Measurements from ENCODE around the gene NAA40.

Gene NAA40

DNA sequence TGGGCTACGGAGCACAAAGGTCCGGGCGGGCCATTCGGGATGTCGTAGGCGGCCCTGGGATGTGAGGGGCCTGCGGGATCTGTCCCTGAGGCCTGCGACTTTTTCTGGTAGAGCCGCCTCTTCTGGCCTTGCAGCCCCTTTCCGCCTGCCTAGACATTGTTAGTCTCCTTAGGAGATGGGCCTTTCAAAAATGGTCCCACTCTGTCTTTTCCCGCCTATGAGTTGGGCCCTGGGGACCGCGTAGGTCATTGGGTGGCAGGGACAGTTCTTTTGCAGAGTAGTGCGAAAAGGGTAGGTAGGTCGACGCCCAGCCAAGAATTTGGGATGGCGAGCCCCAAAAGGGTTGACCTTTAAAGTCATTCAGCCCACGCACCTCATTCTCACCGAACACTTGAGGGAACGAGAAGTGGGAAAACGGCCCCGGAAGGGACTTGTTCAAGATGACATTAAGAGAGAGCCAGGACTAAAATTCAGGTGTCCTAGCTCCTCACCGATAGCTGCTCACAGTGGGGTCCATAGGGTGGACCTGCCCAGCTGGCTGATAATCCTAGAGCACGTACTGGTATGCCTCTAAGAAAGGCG lies 48.2 kb downstream of the NAA40 start:
- no peak for DNase-seq (ENCODE audit: low spot score)

DNA sequence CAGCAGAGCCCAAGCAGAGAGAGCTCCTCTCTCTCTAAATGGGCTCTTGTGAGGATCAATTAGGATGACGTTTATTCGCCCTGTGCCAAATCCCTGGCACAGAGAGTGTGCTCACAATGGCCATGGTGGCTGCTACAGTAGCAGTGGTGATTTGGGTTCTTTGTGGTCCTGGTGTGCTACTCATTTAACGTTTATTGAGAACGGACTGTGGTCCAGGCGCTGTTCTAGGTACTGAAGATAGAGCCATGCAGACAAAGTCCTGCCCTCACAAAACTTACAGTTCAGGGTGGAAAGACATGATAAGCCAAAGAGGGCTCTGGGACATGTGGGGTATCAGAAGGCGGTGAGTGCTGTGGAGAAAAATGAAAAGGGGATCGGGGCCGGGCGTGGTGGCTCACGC lies 52.8 kb downstream of the NAA40 start:
- no peak for DNase-seq (ENCODE audit: low spot score)

DNA sequence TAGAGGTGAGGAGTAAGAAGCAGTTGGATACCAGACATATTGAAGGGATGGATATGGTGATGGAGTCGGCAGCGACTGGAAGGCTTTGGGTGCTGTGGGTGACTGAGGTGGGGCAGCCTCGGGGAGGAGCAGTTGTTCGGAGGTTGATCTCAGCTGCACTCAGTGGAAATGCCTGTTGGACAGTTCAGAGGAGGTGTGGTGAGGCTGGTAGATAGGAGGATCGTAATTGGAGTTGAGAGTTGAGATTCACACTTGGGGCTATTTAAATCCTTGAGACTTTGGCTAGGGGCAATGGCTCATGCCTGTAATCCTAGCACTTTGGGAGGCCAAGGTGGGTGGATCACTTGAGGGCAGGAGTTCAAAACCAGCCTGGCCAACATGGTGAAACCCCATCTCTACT lies 54.3 kb downstream of the NAA40 start:
- DNase-seq (ENCODE audit: low spot score): no peak

DNA sequence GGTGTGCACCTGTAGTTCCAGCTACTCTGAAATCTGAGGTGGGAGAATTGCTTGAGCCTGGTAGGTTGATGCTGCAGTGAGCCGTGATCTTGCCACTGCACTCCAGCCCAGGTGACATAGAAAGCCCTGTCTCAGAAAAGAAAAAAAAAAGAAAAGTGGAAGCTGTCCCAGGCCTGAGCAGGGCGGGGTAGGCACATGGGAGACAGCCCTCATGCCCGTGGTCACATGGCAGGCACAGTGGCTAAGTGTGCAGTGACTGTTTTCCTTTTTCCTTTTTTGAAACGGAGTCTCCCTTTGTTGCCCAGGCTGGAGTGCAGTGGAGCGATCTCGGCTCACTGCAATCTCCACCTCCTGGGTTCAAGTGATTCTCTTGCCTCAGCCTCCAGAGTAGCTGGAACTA lies 55.2 kb downstream of the NAA40 start:
- no peak for DNase-seq (ENCODE audit: low spot score)

DNA sequence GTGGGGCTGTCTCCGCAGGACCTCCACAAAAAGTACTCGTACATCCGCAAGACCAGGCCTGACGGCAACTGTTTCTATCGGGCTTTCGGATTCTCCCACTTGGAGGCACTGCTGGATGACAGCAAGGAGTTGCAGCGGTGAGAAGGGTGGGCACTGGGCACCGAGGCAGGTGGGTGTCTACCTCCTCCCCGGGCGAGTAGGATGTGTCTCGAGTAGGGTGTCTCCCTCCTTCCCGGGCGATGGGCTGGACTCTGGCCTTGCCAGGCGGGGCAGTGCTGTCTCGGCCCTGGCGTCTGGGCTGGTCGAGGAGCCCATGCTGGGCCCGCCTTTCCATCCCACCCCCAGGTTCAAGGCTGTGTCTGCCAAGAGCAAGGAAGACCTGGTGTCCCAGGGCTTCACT lies 57.7 kb downstream of the NAA40 start:
- no peak for DNase-seq (ENCODE audit: low spot score)

DNA sequence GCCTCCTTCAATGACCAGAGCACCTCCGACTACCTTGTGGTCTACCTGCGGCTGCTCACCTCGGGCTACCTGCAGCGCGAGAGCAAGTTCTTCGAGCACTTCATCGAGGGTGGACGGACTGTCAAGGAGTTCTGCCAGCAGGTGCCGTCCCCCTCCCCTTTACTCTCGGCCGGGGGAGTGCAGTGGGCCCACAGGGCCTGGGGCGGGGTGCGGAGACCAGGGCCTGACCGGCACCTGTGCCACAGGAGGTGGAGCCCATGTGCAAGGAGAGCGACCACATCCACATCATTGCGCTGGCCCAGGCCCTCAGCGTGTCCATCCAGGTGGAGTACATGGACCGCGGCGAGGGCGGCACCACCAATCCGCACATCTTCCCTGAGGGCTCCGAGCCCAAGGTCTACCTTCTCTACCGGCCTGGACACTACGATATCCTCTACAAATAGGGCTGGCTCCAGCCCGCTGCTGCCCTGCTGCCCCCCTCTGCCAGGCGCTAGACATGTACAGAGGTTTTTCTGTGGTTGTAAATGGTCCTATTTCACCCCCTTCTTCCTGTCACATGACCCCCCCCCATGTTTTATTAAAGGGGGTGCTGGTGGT lies 58.4 kb downstream of the NAA40 start:
- no peak for DNase-seq (ENCODE audit: low spot score)

DNA sequence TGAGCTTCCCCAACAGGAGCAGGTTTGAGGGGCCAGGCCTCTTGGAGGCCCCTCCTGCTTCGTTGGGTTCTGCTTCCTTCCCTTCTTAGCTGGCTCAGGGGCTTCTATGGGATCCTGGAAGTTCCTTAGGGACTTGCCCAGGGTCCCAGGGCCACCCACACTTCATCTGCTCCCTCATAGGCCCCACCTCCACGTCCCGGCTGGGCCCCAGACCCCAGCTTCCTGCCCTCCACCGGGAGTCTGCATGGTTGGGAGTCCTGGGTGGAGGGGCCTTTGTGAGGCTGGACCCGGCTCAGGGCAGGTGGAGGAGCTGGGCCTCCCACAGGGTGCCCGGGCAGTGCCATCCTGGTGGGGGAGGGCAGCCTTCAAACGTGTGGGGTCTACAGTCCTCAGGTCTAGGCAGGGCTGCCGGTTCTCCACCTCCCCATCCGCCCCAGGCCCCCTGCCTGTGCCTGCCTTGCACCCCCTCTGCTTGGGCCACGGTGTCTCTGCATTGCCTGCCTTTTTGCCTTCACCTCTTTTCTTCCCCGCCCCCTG lies 59.1 kb downstream of the NAA40 start:
- DNase-seq (ENCODE audit: low spot score): no peak

DNA sequence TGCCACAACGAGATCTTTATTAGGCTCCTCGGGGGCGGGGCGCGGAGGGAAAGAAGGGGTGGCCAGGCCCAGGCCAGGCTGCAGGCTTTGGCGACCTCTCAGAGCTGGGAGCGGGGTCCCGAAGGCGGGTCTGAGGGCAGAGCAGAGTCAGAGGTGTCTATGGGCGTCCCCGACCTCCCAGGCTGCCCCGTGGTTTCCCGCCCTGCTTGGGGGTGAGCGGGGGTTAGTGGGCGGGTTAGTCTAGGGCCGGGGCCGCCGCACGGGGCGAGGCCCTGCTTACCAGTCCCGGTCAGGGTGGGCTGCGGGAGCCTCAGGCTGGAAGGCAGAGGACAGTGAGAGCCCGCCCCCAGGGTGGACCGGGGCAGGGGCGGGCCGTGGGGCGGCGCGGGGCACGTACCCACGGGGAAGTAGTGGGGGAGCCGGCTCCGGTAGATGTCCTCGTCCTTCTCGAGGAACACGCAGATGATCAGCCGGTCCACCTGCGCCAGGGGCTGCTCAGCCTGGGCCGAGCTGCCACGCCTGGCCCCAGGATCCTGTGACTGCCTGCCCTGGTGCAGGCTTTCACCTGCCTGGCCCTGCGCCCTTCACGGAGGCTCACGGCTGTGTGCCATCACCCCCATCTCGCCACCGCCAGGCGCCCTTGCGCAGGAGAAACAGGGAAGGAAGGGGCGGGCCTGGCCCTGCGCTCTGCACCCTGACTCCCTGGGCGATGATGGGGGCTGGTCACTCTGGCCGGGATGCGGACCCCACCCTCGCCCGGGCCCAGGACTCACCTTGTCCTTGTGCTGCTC lies 60.0 kb downstream of the NAA40 start:
- DNase-seq (ENCODE audit: low spot score): no peak

DNA sequence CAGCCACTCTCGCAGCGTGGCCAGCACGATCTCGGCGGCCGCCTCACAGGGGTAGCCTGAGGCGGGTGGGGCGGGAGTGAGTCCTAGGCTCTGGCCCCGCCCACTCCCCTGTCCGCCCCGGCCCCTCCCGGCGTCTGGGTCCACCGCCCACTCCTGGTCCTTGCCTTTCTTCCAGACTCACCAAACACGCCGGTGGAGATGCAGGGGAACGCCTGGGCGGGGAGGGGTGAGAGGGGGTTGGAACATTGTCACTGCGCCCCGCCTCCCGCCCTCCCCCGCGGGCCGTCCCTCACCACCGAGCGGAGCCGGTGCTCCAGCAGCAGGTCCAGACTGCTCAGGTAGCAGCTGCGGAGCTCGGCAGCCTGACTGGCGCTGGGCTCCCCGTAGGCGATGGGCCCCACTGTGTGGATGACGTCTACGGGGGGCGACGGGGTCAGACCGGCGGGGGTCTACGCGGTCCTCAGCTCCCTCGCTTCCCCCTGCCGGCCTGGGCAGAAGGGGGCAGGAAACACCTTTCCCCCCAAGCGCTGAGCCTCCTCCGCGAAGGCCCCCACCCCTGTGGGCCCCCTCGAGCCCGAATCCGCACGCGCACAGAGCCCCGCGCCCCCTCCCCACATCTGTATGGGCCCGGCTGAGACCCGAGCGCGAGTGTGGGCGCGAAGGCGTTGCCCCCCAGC lies 60.7 kb downstream of the NAA40 start:
- DNase-seq (ENCODE audit: low spot score): no peak

DNA sequence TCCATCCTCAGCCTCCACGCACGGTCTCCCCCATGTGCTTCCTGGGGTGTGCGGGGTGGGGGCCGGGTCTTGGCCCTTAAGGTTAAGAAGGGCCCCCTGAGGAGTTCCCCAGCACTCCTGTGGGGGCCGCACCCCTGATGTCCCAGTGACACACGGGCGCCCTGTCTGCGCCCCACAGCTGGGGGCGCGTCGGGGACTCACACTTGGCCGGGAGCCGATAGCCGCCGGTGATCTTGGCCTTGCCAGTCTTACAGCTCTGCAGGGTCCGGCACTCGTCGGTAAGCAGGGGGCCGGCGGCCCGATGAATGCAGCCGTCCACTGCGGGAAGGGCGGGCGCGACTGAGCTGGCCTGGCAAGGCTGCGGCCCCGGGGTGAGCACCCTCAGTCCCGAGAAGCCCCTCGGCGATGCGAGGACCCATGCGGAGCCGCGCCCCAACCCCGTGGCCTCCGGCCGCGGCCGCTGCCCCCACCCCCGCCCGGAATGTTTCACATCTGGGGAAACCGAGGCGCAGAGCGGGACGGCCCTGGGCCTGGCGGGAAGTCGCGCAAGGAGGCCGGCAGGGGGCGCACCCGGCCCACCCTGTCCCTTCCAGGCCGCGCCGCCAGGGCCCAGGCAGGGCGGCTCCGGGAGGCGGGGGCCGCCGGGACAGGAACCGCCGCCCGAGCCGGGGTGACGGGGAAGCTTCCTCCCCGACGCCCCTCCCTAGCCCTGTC lies 61.4 kb downstream of the NAA40 start:
- peak; percentile 60 for DNase-seq (ENCODE audit: low spot score)

DNA sequence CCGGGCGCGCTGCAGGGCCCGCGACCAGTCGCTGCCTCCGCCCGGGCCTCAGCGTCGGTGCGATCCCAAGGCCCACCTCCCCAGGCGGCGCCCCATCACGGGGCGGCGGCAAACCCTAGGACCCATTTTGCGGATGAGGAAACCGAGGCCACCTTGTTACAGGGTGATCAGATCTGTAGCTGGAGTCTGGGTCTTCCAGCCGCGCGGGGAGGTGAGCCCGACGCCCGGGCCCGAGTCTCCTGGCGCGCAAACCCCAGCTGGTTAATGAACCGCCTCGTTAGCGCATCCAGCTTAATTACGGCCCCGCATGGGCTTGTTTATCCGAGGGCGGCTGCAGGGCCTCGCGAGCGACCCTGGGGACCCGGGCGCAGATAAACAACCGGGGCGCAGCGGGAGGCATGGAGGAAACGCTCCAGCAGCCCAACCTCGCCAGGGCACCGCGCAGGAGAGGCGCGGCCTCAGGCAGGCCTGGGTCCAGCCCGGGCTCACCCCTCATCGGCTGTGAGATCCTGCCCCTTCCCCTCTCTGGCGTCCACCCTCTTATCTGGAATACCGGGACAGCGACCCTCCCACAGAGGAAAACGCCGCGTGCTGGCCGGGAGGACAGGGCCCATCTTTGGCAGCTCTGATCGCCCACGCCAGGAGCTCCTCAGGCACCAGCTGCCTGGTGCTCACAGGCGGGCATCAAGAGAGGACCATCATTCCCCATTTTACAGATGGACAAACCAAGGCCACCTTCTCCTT lies 62.1 kb downstream of the NAA40 start:
- no peak for DNase-seq (ENCODE audit: low spot score)

DNA sequence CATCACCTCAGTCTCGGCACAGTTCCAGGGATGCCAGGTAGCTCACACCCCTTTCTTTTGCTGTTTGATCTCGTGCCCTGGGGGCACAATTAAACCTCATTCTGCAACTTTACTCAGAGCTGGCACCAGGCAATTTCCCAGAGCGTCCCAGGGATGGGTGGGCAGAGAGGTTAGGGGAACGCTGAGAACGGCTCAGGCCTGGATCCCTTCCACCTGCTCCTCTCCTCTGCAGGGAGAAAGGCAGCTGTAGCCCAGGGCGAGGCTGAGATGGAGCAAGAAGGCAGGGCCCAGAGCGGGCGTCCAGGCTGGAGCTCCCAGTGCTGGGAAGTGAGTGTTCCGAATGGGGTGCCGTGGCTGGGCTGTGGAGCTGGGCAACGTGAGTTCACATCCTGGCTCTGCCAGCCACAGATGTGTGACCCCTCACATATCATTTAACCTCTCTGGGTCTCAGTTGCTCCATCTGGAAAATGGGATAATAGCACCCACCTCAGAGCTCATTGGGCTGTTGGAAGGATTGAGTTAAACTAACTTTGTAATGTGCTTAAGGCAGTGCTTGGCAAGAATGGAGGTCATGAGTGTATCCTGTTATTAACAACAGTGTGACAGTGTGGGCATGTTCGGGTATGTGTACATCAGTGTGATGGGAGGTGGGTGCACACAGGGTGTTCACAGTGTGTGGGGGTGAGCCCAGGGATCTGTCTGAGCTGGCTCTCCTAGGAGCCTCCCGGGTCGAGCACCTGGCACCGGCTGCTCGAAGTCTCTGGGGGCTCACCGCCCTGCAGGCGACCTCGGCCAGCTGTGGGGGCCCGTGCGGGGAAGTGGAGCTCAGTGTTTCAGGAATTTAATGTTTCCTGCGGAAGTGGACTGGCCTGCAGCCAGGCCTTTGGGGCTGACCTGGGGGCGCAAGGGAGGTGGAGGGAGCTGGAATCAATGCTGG lies 63.0 kb downstream of the NAA40 start:
- DNase-seq (ENCODE audit: low spot score): no peak

DNA sequence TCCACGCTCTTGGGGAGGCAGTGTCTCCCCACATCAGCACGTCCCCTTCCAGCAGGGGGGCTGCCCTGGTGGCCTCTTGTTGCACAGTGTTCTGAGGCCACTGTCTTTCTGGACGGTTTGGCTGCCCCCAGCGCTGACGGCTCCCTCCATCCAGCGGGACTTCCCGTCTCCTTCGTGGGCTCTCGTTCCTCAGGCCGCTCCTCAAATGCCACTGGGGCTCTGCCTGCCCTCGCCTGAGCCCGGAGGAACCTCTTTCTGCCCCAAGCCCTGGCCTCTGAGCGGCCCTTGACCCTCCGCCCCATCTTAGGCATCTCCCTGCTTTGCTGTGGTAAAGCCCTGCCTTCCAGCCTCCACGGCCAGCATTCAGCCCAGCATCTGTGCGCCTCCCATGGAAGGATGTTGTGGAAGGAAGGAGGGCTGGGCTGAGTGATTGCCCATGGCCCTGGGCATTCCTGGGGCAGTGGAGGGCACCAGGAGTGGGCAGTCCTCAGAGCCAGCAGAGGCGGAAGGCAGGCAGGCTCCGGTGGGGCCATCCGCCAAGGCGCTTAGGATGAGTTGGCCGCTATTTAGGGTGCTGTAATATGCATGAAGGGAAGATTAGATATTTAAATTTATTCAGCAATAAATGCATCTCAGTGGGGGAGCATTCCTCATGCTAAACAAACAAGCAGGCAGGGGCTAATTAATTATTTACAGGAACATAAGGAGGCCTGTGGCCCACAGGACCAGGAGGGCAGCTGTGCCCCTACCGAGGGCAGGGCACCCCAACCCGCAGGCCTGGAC lies 65.2 kb downstream of the NAA40 start:
- DNase-seq (ENCODE audit: low spot score): no peak

DNA sequence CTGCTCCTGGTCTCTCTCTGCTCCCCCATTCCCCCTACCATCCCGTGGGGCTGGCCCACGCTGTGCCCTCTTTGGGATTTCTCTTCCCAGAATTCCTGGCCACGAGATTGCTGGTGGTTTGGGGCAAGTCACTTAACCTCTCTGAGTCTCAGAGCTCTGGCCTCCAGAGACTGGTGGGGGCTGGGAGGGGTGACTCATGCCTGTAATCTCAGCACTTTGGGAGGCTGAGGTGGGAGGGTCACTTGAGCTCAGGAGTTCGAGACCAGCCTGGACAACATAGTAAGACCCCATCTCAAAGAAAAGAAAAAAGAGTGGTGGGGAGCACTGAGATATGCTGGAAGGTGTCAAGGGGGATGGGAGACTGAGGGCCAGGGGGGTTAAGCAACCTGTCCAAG lies 65.8 kb downstream of the NAA40 start:
- no peak for DNase-seq (ENCODE audit: low spot score)

DNA sequence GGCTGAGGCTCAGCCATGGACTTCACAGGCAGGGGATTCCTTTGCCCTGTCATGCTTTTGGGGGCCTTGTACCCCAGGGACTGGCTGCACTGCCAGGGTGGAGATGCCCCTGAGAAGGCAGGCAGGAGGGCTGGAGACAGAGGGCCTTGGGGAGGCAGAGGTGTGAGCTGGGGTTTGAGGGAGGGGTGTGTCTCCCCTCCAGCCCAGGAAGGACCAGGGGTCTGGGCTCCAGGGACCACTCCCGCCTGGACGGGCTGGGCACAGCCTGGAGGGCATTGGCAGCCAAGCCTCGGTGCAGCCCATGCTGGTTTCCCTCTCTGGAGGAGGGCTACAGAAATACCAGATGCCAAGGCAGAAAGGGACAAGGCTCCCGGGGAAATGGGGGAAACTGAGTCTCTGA lies 66.9 kb downstream of the NAA40 start:
- DNase-seq (ENCODE audit: low spot score): no peak

DNA sequence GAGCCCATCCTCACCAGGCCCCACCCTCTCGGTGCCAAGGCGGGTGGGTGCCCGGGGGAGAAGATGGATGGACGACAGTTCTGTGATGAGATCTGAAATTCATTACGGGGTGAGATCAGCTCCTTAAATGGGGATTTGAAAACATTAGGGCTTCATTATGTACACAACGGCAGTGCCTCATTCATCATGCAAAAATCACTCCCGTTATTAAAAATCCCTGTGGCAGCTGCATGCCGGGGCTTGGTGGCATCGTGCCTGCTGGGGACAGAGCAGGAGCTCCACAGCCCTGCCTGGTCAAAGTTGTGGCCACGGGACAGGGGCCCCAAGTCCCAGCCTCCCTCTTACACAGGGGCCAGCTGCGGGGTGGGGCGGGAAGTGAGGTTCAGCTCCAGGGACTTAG lies 67.6 kb downstream of the NAA40 start:
- no peak for DNase-seq (ENCODE audit: low spot score)
